ENCODE measurements around the gene DBP. TPM values are rescaled to one million over a fixed set of nuclear protein-coding genes. Genes with fewer than 3 reads are reported as not detected.
A peak's percentile ranks its signal among the peaks of the same experiment; 100 is the strongest.

Gene DBP
- total and polyA plus RNA-seq, 10 of the 15 experiments (the other 5 are each of a cell fraction or from before 2014, with no cell fraction given) = 2.0 to 10.6 (median 6.9) TPM

DNA sequence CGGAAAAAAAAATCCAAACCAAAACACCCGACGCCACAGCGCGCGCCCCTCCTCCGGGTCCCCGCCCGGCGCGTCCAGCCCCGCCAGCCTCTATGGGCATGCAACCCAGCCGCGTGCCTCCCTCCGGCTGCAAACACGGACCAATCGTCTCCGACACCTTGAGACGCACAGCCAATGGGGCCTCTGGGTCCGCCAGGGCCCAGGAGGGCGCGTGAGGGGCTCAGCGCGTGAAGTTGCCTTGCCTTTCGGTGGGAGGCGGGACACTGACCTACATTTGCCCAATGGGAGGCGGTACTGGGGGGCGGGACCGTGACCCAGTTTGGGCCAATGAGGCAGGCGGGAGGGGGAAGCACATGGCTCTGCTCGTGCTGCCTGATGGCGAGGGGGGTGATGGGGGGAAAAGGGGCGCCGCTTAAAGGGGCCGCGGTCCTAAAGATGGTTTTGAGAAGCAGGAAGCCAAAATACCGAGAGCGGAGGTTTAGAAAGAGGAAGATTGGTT, 319 bp upstream of the DBP start (continued):
- TF ChIP-seq, protein P1, sequence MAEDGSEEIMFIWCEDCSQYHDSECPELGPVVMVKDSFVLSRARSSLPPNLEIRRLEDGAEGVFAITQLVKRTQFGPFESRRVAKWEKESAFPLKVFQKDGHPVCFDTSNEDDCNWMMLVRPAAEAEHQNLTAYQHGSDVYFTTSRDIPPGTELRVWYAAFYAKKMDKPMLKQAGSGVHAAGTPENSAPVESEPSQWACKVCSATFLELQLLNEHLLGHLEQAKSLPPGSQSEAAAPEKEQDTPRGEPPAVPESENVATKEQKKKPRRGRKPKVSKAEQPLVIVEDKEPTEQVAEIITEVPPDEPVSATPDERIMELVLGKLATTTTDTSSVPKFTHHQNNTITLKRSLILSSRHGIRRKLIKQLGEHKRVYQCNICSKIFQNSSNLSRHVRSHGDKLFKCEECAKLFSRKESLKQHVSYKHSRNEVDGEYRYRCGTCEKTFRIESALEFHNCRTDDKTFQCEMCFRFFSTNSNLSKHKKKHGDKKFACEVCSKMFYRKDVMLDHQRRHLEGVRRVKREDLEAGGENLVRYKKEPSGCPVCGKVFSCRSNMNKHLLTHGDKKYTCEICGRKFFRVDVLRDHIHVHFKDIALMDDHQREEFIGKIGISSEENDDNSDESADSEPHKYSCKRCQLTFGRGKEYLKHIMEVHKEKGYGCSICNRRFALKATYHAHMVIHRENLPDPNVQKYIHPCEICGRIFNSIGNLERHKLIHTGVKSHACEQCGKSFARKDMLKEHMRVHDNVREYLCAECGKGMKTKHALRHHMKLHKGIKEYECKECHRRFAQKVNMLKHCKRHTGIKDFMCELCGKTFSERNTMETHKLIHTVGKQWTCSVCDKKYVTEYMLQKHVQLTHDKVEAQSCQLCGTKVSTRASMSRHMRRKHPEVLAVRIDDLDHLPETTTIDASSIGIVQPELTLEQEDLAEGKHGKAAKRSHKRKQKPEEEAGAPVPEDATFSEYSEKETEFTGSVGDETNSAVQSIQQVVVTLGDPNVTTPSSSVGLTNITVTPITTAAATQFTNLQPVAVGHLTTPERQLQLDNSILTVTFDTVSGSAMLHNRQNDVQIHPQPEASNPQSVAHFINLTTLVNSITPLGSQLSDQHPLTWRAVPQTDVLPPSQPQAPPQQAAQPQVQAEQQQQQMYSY (CRISPR knock-in tag; IDR thresholded peaks at IDR 0.05) = no peak
- peak; percentile 97 for TF ChIP-seq PAX5 (IDR thresholded peaks at IDR 0.05; ENCODE audit: borderline replicate concordance, low read depth, low read length)
- peak; percentile 95 to 97; a peak in 3 of 4 replicates for TF ChIP-seq BHLHE40 (IDR thresholded peaks at IDR 0.05; ENCODE audit: borderline replicate concordance in 1 of 2, low read depth in 2 of 2, low read length in 1 of 2)
- TF ChIP-seq JUNB (IDR thresholded peaks at IDR 0.05) = no peak
- no peak for TF ChIP-seq ZBED1 (IDR thresholded peaks at IDR 0.05; ENCODE audit: borderline replicate concordance)
- peak; percentile 20; the same call in 1 of the 2 replicates for TF ChIP-seq NFYA (IDR thresholded peaks at IDR 0.05; ENCODE audit: borderline replicate concordance, low read depth, low read length)
- 0 out of 2 replicates have a peak, but pooled peaks have one; percentile 18 for TF ChIP-seq SMAD5 (IDR thresholded peaks at IDR 0.05; ENCODE audit: low read depth)
- TF ChIP-seq POU2F2 (IDR thresholded peaks at IDR 0.05; ENCODE audit: borderline replicate concordance, low read depth, low read length) = peak; percentile 15; the same call in 1 of the 3 replicates
- no peak for TF ChIP-seq ZNF207 (IDR thresholded peaks at IDR 0.05; ENCODE audit: borderline replicate concordance)
- no peak for TF ChIP-seq RBBP5 (conservative IDR thresholded peaks at IDR 0.05)
- TF ChIP-seq, protein P2, sequence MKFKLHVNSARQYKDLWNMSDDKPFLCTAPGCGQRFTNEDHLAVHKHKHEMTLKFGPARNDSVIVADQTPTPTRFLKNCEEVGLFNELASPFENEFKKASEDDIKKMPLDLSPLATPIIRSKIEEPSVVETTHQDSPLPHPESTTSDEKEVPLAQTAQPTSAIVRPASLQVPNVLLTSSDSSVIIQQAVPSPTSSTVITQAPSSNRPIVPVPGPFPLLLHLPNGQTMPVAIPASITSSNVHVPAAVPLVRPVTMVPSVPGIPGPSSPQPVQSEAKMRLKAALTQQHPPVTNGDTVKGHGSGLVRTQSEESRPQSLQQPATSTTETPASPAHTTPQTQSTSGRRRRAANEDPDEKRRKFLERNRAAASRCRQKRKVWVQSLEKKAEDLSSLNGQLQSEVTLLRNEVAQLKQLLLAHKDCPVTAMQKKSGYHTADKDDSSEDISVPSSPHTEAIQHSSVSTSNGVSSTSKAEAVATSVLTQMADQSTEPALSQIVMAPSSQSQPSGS (IDR thresholded peaks at IDR 0.05; ENCODE audit: low read length) = no peak
- peak; percentile 86 for TF ChIP-seq MXI1 (IDR thresholded peaks at IDR 0.05; ENCODE audit: low read depth, low read length)
- peak; percentile 100 for TF ChIP-seq MEF2B (IDR thresholded peaks at IDR 0.05; ENCODE audit: partially characterized antibody, poor library complexity, severe bottlenecking)
- TF ChIP-seq, protein P3, sequence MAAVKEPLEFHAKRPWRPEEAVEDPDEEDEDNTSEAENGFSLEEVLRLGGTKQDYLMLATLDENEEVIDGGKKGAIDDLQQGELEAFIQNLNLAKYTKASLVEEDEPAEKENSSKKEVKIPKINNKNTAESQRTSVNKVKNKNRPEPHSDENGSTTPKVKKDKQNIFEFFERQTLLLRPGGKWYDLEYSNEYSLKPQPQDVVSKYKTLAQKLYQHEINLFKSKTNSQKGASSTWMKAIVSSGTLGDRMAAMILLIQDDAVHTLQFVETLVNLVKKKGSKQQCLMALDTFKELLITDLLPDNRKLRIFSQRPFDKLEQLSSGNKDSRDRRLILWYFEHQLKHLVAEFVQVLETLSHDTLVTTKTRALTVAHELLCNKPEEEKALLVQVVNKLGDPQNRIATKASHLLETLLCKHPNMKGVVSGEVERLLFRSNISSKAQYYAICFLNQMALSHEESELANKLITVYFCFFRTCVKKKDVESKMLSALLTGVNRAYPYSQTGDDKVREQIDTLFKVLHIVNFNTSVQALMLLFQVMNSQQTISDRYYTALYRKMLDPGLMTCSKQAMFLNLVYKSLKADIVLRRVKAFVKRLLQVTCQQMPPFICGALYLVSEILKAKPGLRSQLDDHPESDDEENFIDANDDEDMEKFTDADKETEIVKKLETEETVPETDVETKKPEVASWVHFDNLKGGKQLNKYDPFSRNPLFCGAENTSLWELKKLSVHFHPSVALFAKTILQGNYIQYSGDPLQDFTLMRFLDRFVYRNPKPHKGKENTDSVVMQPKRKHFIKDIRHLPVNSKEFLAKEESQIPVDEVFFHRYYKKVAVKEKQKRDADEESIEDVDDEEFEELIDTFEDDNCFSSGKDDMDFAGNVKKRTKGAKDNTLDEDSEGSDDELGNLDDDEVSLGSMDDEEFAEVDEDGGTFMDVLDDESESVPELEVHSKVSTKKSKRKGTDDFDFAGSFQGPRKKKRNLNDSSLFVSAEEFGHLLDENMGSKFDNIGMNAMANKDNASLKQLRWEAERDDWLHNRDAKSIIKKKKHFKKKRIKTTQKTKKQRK (IDR thresholded peaks at IDR 0.05; ENCODE audit: low read depth, low read length) = peak; percentile 71
- no peak for TF ChIP-seq CHD1 (IDR thresholded peaks at IDR 0.05; ENCODE audit: low read depth, low read length)
- TF ChIP-seq PAX8 (IDR thresholded peaks at IDR 0.05) = no peak
- TF ChIP-seq SRF (IDR thresholded peaks at IDR 0.05; ENCODE audit: low read depth in 2 of 2, low read length in 2 of 2) = peak; percentile 4 to 15; a peak in 1 of 4 replicates
- TF ChIP-seq RFX5 (IDR thresholded peaks at IDR 0.05; ENCODE audit: low read depth, low read length) = peak; percentile 74; the same call in 1 of the 2 replicates
- TF ChIP-seq SUZ12 (IDR thresholded peaks at IDR 0.05; ENCODE audit: unreplicated experiment) = no peak
- no peak for TF ChIP-seq RUNX3 (IDR thresholded peaks at IDR 0.05; ENCODE audit: low read length)
- no peak for TF ChIP-seq ASH2L (IDR thresholded peaks at IDR 0.05; ENCODE audit: borderline replicate concordance, low read depth)
- TF ChIP-seq BACH1 (IDR thresholded peaks at IDR 0.05; ENCODE audit: borderline replicate concordance) = no peak; the same call in 1 of the 2 replicates
- no peak for TF ChIP-seq NR2C1 (IDR thresholded peaks at IDR 0.05)
- peak; percentile 34 for TF ChIP-seq MYC (IDR thresholded peaks at IDR 0.05; ENCODE audit: insufficient read depth, insufficient read length, insufficient replicate concordance, low read length, severe bottlenecking)
